RKO (cell line): ENCODE results near the gene CA5A.
"Not testable (repeated sequence)": the region's sequence is repeated elsewhere in the genome, so short reads cannot be mapped to it uniquely, and the experiment has no call there.

ENCODE experiments used
- DNase-seq: peaks from one replicate; pipeline ENCODE4 v3.0.0-alpha.2; 2016; ENCODE audit warnings: low spot score

Gene CA5A

GRCh38 chr16:87865902-87866555, 70.3 kb downstream of the CA5A start:
- DNase-seq = not testable (repeated sequence)

GRCh38 chr16:87864331-87864989, 71.9 kb downstream of the CA5A start:
- no peak for DNase-seq

- DNase-seq = not testable (repeated sequence)
Observed at GRCh38 chr16:87863327-87863635, 73.0 kb downstream of the CA5A start.

DNA sequence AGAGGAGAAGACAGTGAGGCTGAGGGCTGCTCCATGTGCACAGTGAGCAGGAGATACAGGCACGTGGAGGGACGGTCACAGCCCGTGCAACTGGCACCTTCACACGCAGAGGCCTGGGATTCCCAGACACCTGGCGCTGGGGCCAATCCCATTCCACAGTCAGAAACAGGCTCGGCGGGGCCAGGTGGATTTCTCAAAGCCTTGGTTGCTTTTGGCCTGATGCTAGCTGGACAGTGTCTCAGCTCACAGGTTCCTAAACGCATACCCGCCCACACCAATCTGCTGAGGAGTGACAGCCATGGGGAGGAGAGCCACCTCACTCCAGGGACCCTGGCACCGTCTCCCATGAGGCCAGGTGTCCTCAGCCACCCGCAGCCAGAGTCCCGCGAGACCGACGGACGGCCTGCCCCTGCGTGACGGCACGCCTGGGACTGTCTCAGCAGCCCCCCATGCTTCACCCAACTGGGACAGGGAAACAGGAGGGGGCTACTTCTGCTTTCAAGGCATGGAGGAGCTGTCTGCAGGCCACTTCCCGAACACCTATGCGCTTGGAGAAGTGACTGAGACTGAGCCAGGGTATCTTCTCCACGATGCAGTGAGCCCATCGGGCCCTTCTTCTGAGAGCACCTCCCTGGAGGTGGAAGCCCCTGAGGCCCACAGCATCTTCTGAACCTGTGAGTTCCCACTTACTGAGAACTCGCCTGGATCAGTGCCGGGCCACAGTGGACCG, 73.6 kb downstream of the CA5A start:
- not testable (repeated sequence) for DNase-seq

GRCh38 chr16:87861300-87862099, 74.8 kb downstream of the CA5A start:
- not testable (repeated sequence) for DNase-seq

GRCh38 chr16:87860553-87861299, 75.6 kb downstream of the CA5A start:
- peak; percentile 22 for DNase-seq

GRCh38 chr16:87858151-87858993, 78.0 kb downstream of the CA5A start:
- DNase-seq = not testable (repeated sequence)

- DNase-seq = no peak
Observed at GRCh38 chr16:87856791-87857228, 79.5 kb downstream of the CA5A start.

DNA sequence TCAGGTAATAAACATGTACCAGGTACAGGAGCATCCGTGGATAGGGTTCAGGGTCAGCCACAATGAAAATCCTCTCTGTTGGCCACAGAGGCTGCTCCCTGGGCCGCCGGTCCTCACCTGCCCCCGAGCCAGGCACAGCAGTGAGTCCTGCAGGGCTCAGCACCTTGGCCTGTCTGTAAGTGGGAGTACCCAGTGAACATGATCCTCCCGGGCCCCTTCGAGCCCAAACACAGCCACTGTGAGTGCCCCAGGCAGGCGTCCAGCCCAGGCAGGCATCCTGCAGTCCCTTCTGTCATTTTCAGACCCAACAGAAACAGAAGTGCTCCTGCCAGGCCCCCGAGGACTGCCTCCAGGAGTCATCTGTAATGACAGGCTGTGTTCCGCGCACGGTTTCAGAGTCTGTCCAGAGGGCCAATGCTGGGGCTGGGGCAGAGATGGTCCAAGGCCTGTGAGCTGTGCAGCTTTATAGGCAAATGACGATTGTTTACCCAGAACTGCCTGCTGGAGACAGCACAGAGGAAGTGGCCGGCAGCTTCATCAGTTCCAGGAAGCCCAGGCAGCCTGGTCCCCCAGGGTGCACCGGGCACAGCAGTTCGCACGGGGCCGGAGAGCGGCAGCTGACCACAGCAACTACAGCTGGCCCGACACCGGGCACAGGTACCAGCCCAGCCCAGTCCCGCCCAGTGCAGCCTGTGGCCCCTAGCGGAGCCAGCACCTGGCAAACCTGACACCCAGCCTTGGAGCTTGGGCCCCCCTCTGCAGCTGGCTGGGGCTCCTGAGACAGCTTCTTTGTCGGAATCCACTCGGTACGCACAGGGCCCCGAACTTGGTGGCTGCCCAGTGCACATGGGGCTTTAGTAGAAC, 80.2 kb downstream of the CA5A start:
- no peak for DNase-seq

GRCh38 chr16:87854907-87855683, 81.2 kb downstream of the CA5A start:
- DNase-seq = no peak

DNA sequence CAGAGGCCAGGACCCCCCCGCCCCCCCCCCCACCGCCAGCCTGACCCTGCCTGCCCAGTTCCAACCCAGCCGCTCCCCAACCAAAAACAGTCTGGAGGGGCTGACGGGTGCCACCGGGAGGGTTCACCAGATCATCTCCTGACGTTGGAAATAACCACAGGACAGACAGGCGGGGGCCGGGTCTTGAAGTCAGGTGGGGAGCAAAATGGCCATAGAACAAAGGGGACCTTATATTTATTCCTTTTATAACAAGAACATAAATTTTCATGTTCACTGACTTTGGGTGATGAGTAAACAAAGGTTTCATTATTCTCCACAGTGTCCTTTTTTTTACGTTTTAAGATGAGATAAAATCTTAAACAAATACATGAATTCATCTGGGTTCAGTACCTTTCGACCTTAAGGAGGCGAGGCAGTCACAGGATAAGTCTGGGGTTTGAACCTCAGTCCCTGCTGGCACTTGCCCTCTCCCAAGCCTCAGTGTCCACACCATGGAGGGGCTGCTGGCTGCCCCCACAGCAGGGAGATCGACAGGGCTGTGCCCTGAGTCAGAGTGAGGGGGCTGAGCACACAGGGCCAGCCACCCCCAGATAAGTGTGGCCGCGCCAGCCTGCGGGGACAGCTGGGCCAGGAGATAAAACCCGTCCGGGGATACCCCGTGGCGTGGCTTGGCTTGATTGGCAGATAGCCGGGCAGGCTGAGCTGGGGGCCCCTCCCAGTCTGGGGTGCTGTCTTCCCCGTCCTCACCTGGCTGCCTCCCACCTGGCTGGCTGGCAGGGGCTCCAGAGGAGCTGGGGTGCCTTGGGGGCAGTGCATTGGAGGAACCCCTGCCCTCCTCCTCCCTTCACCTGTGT, 82.0 kb downstream of the CA5A start:
- no peak for DNase-seq

- DNase-seq = peak; percentile 32
Observed at GRCh38 chr16:87853411-87854052, 82.8 kb downstream of the CA5A start.

- DNase-seq = no peak
Observed at GRCh38 chr16:87851601-87852000, 84.7 kb downstream of the CA5A start.

DNA sequence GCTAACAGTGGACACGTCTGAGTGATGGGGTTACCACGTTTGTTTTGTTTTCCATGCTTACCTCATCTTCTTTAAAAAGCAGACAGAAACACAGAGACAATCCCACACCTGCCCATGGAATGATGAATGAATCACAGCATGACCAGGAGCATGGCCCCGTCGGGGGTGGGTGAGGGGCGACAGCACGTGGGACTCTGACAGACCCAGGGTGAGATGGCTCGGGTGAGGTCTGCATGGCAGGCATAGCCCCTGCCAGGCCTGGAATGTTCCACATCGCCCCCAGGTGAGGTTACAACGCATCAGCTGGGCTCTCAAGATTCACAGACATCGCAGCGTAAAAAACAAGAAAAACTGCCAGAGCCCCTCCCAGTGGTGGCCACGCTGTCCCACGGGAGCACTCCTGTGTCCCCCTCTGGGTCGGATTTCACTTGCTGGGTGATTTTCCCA, 85.2 kb downstream of the CA5A start:
- no peak for DNase-seq

DNA sequence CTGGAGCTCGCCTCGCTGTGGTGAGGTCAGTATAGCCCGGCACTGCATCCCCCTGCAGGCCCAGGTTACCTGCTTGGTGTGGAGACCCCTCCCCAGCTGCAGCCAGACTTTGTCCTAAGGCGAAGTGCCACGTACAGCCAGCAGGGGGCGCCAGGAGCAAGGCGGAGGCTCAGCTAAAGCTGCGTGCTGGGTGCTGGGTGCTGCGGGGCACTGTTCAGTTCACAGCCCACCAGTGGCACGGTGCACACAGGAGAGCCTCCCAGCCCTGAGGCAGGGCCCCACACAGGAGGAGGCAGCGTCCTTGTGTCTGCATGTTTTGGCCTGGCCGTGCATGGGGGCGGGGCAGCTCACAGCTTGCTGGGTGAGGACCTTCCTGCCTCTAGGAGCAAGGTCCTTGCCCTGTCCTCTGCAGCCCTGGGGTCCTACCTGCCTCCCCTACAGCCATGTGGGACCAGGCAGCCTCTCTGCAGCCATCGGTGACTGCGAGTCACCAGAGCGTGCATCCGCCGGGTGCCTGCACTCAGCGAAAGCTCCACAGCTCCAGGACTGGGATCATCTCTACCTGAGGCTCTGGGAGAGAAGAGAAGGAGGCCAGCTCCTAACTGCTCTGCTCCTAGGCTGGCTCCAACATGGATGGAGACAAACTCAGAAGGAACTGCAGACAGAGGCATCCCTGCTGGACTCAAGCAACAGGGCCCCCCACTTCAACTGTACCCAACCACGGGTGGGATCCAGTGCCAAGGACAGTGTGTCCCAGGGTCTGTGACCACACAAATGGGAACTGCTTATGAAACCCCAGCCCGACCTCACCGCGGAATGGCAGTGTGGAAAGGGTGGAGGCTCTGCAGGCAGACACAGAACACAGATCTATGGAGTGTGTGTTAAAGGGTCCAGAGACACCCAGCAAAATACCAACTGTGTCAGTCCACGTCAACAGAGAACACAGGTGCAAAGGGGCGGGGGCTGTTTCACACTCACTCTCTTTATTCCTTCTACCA, 86.0 kb downstream of the CA5A start:
- DNase-seq = no peak

DNA sequence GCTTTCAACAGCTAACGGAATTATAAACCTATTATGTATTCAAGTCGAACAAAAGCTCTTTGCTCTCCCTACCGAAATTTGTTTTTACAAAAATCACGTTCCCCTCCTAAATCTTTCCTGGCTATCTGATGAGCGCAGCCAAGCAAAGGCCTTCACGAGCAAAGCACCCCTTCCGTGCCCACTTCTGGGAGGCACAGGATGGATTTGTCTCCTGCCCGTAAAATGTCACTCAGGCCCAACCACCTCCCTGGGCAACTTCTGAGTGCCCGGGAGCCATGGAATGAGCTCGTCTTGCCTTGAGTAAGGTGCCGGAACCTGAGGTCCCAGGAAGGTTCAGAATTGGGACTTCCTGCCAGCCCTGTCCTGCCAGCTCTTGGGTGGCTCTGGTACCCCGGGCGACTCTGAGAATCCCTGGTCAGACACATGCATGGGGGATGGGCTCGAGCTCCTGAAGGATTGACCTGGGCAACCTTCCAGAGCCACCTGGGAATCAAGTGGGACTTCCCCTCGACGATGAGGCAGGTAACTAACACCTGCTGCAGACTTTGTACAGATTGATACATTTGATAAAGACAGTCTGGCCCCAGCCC, 86.8 kb downstream of the CA5A start:
- DNase-seq = no peak
